Motor neuron (in vitro differentiated cells): ENCODE measurements around the gene ID4. TPM values are rescaled to one million over a fixed set of nuclear protein-coding genes. Genes with fewer than 3 reads are reported as not detected.

Source experiments
- ATAC-seq, 8 experiments: fragments of 200-7000 bp; cut with Tn5 transposase; replicated peaks in 6 of 8; 2 replicates each; pipeline ENCODE4 v1.8.0; 2021; ENCODE audit warnings: mild to moderate bottlenecking in 8 of 8, moderate library complexity in 8 of 8
- H3K27ac ChIP-seq, 2 donors: fragments of 250-450 bp; sonication (Bioruptor Pico); 2 replicates each; pipeline ENCODE4 v1.9.0; 2021; ENCODE audit warnings: antibody characterized with exemption in 2 of 2, mild to moderate bottlenecking in 2 of 2, moderate library complexity in 1 of 2
- H3K4me1 ChIP-seq, 2 donors: fragments of 250-450 bp; sonication (Bioruptor Pico); replicated peaks in 1 of 2; 2 replicates each; pipeline ENCODE4 v1.6.1; 2021; ENCODE audit warnings: antibody characterized with exemption in 2 of 2, mild to moderate bottlenecking in 2 of 2, moderate library complexity in 1 of 2
- H3K4me3 ChIP-seq, 5 donors: fragments of 250-450 bp; sonication (Bioruptor Pico); 2 replicates each; pipeline ENCODE4 v1.9.0; 2021; ENCODE audit warnings: antibody characterized with exemption in 5 of 5, mild to moderate bottlenecking in 5 of 5, moderate library complexity in 4 of 5
- WGBS, 10 experiments: fragments of 450-650 bp; shearing (Covaris generic); methylation state at CpG; one replicate each; pipeline ENCODE4 v1.0.0; 2022; 5-methylcytosine and 5-hydroxymethylcytosine counted together
- in situ Hi-C, 9 experiments: fragments of 400-800 bp; cut with MboI; loops; one replicate each; pipeline ENCODE4 v1.15.0; 2021; ENCODE audit warnings: low sequenced_read_pairs in 9 of 9, low pct_unique_long_range_greater_than_20kb in 2 of 9; ENCODE audit not compliant: unreplicated experiment in 9 of 9
- total RNA-seq, 8 experiments: library from RNA; unstranded; fragments of 300-600 nt; gene quantifications; 2 replicates each; pipeline versions ENCODE4 v1.2.3 to v1.2.4, GENCODE V29; 2022

The ID4 gene
- total RNA-seq, 8 experiments from 2014 or later, result 0.27 to 99.9 (median 33.7) TPM

DNA sequence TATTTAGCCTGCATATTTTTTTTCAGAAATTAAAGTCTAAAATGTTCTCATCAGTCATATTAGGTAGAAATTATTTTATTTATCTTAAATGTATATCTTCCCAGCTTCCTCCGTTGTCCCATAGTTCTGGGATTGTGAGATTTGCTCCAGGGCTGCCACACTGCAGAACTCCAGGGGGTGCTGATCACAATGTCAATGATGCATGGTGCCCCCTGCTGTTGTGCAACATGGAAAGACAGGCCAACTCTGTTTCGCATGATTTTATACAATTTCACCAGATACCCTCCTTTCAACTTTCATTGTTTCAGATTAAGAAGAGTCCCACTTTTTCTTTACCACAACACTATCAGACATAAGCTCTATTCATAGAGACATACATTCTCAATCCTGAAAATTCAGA lies 35.9 kb downstream of the ID4 start:
- in situ Hi-C loops, result no loop called here
- WGBS, 10 experiments, result 46 to 100% (median 85%) methylated on average over 1 to 2 of the region's 2 CpGs; no CpG with 5 or more reads in 3 of the 10 experiments

DNA sequence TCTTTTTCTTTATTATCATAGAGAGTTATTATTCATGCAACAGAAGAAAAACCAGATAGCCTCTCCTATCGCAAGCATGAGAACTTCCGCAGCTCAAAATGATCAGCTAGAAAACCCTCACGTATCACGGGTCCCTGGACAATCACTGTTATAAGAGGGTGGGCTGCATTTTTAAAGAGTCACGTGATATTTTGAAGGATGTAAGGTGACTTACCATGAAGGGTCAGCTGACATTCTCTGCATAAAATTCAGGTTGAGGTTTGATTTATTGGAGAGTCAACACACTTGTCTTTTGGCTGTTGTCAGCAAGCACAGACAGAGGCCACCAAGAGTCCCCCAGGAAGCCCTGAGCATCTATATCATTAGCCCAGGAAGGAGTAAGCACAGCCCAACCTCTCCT lies 39.5 kb downstream of the ID4 start:
- peak in 3 of 8 experiments; percentile 33 to 55 (median 47) for ATAC-seq
- WGBS, 10 experiments, result 0 to 100% (median 67%) methylated on average over 1 to 4 of the region's 5 CpGs; no CpG with 5 or more reads in 3 of the 10 experiments
- in situ Hi-C loops, result no loop called here

More for the DNA sequence above, 35.9 kb downstream of the ID4 start:
- no peak for ATAC-seq
- Histone ChIP-seq H3K27ac (no peak overlapping the region), H3K4me1 (peaks cover 0 to 16% of the 10 kb centered on the region in 2 donors), H3K4me3 (no peak overlapping the region)

DNA sequence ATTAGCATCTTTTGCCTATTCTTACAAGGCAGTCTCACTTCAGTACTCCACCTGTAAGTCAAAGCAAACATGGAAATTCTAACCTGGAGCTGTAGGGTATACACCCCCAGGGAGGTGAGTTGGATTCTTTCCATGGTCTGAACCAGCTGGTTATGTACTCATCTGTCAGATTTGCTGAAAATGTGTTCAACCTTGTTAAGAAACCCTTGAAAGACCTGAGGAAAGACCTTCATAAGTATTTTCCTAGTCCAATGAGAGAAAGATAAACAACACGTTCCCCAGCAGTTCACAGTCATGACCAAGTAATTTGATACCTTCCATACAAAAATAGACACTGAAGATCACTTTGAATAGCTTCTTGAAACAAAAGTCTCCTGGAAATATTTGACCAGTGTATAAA lies 42.5 kb downstream of the ID4 start:
- 8 to 92% (median 60%) methylated on average over 1 of the region's 1 CpG; no CpG with 5 or more reads in 3 of the 10 experiments for WGBS, 10 experiments
- Histone ChIP-seq H3K4me3 (no peak overlapping the region), H3K4me1 (peaks cover 0 to 16% of the 10 kb centered on the region in 2 donors), H3K27ac (no peak overlapping the region)
- ATAC-seq, result no peak
- in situ Hi-C loops, result no loop called here

More for the DNA sequence above, 39.5 kb downstream of the ID4 start:
- Histone ChIP-seq H3K27ac (no peak overlapping the region), H3K4me1 (peaks cover 0 to 16% of the 10 kb centered on the region in 2 donors), H3K4me3 (no peak overlapping the region)

DNA sequence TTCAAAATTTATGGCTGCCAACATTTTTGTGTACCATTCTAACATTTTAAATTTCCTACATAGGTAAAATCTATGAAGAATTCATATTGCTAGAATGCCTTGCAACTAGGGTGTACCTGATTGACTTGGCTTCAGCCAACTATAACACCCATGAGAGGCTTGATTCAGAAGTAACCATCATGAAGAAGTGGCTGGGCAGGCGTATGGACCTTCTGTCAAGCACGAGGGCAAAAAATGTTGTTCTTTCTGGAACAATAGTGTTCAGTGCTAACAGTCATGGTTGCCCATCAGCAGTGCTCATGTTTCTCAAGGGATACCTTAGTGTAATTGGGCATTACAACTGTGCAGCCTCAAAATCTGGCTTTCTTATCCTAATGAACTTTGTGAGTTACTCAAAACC lies 42.9 kb downstream of the ID4 start:
- Histone ChIP-seq H3K27ac (no peak overlapping the region), H3K4me1 (peaks cover 0 to 16% of the 10 kb centered on the region in 2 donors), H3K4me3 (no peak overlapping the region)
- ATAC-seq, result no peak
- in situ Hi-C loops, result no loop called here
- WGBS, 10 experiments, result 0 to 100% (median 60%) methylated on average over 1 to 2 of the region's 2 CpGs; no CpG with 5 or more reads in 5 of the 10 experiments

DNA sequence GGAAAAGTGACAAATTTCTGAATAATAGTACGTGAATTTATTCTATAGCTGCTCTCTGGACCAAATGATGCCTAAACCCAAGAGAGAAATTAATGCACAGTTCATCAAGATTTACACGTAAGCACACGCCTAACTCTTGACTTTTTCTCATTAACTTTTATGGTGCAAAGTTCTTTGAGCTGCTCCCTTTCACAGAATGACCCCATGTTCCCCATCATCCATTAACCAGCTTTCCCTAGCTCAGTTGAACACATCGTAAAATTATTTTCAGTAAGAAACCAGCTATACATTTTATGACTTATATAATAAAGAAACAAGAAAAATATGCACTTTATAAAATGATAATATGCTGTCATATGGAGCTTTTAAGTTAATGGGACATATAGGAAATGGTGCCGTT lies 54.3 kb downstream of the ID4 start:
- in situ Hi-C loops, result no loop called here
- H3K4me3 ChIP-seq, result no peak overlapping the region
- no peak overlapping the region for H3K27ac ChIP-seq
- H3K4me1 ChIP-seq, result peaks cover 0 to 7% of the 10 kb centered on the region in 2 donors
- ATAC-seq, result no peak
- WGBS, 10 experiments, result 15 to 94% (median 71%) methylated on average over 2 to 5 of the region's 5 CpGs; no CpG with 5 or more reads in 1 of the 10 experiments
